Measurements from ENCODE around the gene CYBC1. TPM values are rescaled to one million over a fixed set of nuclear protein-coding genes. Genes with fewer than 3 reads are reported as not detected.
"Not testable (repeated sequence)": the region's sequence is repeated elsewhere in the genome, so short reads cannot be mapped to it uniquely, and the experiment has no call there.

The CYBC1 gene
- total RNA-seq, 2 donors from 2014 or later: 55.5 to 77.9 TPM

DNA sequence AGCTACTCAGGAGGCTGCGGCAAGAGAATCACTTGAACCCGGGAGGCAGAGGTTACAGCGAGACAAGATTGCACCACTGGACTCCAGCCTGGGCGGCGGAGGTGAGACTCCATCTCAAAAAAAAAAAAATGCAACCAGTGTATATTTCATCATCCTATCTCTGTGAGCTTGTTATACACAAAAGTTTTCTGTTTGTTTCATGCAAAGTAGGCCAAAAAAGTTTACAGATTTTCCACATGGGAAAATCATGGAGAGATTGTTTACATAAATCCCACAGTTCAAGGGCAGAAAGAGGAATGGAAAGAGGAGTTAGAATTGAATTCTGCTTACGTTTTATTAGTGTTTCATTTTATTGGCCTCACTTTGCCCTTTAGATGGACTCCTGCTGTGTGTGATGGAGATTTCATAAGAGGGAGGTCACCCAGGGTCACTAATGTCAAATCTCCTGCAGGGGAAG is 32.7 kb upstream of the CYBC1 start:
- intact Hi-C loops (cut with DNase I): no loop called here
- no peak for DNase-seq (ENCODE audit: low spot score)

DNA sequence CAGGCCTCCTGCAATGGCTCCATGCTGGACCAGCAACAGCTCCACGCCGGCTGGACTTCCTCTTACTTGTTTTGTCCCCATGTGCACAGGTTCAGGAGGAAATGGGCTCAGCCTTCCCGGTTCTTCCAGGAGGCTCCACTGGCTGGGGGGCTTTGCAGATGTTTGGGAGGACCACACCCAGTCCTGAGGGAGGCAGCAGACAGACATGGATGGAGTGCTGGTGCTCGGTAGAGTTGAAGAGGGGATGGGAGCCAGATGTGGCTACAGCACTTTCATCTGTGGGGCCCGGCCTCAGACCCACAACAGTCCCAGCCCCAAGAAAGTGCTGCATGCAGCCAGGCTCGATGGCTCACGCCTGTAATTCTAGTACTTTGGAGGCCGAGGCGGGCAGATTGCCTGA is 29.8 kb upstream of the CYBC1 start:
- no peak for DNase-seq (ENCODE audit: low spot score)
- intact Hi-C loops (cut with DNase I): no loop called here

GRCh38 chr17:82479602-82480001 is 29.1 kb upstream of the CYBC1 start:
- intact Hi-C loops (cut with DNase I): no loop called here
- no peak for DNase-seq (ENCODE audit: low spot score)

- no peak for DNase-seq (ENCODE audit: low spot score)
- intact Hi-C loops (cut with DNase I): no loop called here
Observed at GRCh38 chr17:82477934-82478333, 27.4 kb upstream of the CYBC1 start.

GRCh38 chr17:82475458-82475857 is 24.9 kb upstream of the CYBC1 start:
- DNase-seq (ENCODE audit: low spot score): no peak
- intact Hi-C loops (cut with DNase I): no loop called here

DNA sequence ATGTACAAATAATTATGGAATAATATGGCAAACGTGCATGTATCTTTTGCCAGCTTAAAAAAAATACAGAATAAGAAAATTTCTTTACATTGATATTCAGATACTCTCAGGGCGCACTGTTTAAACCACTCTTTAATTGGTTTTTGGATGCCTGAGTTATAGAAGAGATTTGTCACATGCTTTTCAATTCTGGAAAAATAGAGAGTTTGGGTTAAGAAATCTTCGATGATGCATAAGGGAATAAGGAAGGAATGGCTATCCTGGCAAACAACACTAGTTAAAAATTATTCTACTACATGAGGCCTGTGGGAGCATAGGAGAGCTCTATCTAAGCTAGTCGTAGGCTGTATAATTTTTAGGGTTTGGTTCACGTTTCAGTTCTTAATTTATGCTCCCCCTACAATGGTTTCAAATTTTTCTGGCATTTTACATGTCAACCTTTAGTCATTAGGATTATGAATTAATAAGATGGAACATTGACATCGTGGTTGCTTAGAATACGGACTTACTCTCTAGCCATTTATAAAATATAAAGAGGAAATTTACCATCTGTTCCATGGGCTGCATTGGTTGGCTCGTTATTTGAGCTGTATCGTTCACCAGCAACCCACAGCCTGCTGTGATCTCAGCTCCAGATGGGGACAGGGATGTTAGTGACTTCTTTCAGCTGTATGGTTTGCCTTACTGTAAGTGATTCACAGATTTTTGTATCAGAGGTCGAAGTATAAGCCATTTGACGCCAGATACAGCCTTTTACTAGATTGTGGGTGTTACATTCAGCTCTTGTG is 23.9 kb upstream of the CYBC1 start:
- no peak for DNase-seq (ENCODE audit: low spot score)

DNA sequence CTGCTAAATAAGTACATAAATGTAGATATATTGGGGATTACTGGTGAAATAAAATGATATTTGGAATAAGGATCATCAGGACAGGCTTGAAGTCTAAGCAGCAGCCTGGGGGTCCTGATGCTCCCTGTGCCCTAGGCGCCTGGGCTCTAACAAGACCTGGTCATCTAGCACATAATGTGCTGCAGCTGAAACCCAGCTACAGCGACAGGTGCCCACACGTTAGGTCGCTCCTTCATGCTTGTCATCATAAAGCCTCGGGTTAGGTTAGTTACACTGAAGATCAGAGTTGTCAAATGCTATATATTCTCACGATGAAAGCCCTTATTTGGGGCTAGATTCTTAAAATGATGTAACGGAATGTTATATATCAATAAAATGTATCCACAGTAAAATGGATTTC is 19.5 kb upstream of the CYBC1 start:
- DNase-seq (ENCODE audit: low spot score): no peak
- intact Hi-C loops (cut with DNase I): no loop called here

More for the DNA sequence above, 23.9 kb upstream of the CYBC1 start:
- intact Hi-C loops (cut with DNase I): no loop called here

DNA sequence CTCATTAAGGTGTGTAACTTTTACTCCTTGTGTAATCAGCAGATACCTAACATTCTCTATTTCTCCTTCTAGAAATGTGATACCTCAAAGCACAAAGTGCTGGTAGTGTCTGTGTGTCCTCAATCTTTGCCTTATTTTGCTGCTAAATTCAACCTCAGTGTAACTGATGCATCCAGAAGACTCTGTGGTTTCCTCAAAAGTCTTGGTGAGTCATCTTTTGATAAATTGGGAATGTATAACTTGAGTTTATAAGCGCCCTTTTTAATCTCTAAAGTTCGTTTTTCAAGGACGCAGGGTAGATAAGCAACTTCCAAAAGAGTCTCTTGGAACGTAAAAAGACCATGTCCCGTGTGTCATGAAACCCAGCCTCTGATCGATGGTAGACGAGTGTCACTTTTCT is 18.1 kb upstream of the CYBC1 start:
- no peak for DNase-seq (ENCODE audit: low spot score)
- intact Hi-C loops (cut with DNase I): no loop called here

DNA sequence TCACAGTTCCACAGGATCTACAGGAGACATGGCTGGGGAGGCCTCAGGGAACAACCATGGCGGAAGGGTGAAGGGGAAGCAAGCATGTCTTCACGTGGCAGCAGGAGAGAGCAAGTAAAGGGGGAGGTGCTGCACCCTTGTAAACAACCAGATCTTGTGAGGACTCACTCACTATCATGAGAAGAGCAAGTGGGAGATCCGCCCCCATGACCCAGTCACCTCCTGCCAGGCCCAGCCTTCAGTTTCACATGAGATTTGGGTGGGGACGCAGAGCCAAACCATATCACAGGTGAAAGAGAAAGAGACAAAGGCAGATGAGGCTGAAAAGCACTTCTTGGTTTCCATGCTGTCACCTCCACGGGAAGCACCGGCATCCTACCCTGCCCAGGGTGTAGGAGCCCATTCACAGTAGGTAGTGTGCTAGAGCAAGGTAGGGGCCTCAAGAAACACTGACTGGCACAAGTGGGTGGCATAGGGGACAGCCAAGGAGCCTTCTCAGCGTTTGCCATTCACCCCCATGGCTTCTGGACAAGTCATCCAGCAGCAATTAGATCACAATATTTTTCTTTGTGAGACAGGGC is 14.6 kb upstream of the CYBC1 start:
- DNase-seq (ENCODE audit: low spot score): no peak

DNA sequence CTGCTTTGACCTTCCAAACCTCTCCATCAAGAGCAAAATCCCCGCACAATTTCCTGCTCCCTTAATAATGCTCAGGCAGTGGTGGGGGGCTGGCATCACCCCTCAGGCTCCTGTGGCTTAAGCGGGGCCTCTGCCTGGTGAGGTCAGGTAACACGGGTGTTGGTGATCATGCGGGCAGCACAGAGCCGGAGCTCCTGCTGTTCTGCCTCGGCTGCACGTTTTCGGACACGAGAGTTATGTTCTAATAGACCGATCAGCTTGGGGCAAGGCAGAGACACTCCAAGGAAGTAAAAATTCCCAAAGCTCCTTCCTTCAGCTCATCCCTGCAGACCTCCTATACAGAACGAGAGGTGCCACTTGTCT is 14.0 kb upstream of the CYBC1 start:
- intact Hi-C loops (cut with DNase I): no loop called here
- DNase-seq (ENCODE audit: low spot score): peak; percentile 67

More for the DNA sequence above, 14.6 kb upstream of the CYBC1 start:
- intact Hi-C loops (cut with DNase I): no loop called here

- intact Hi-C loops (cut with DNase I): no loop called here
- DNase-seq (ENCODE audit: low spot score): peak; percentile 54
Observed at GRCh38 chr17:82463925-82464566, 13.5 kb upstream of the CYBC1 start.

DNA sequence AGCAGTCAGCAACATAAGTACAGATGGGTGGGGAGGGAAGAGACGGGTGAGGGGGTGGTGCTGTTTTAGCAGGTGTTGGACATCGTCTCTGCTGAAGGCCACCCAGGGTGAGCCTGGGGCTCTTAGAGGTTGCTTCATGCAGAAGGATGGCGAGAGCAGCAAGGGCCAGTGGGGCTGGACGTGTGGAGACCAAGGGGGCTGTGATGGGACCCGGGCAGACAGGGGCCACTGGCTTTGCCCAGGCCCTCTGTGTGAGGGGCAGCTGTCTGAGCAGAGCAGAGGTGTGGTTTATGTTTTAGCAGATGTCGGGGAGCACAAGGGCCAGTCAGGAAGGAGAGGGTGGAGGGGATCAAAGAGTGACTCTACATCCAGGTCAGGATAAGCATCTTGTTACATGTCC is 12.8 kb upstream of the CYBC1 start:
- peak; percentile 78 for DNase-seq (ENCODE audit: low spot score)

GRCh38 chr17:82461827-82462524 is 11.4 kb upstream of the CYBC1 start:
- intact Hi-C loops (cut with DNase I): no loop called here
- DNase-seq (ENCODE audit: low spot score): peak; percentile 67

More for the DNA sequence above, 12.8 kb upstream of the CYBC1 start:
- intact Hi-C loops (cut with DNase I): no loop called here

DNA sequence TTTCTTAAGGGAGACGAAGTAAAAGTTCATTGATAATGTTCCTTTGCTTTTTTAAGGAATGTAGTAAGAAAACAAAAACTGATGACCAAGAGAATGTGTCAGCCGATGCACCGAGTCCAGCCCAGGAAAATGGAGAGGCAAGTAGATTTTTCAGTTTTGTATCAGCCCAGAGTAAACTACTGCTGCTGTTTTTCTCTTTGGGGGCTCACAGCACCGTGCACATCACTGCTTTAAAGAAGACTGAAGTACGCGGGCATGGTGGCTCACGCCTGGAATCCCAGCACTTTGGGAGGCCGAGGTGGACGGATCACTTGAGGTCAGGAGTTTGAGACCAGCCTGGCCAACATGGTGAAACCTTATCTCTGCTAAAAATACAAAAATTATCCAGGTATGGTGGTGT is 9.4 kb upstream of the CYBC1 start:
- peak; percentile 50 for DNase-seq (ENCODE audit: low spot score)
- intact Hi-C loops (cut with DNase I): not testable (repeated sequence)

DNA sequence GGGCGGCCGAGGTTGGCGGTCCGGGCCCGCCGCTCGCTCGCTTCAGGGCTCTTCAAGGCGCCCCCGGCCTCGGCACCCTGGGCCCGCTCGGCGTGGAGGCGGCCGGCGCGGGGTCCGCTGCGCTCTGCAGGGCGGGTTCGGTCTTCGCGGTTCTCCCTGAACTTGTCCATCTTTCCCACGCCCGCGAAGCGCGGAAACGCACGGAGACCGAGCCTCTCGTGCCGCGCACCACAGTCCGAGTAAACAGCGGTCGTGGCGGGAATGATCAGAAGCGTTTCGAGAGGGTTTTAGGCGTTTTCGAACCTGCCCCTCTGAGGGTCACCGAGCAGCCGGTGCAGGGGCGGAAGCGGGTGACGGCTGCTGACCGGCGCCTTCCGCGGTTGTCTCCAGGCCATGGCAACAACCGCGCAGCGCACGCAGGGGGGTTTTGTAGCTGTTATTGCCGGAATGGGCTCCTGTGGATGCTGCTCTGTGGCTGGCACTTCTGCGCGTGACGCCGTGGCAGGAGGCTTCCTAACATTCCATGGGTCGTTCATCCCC is 8.4 kb upstream of the CYBC1 start:
- intact Hi-C loops (cut with DNase I): no loop called here
- peak; percentile 87 for DNase-seq (ENCODE audit: low spot score)

DNA sequence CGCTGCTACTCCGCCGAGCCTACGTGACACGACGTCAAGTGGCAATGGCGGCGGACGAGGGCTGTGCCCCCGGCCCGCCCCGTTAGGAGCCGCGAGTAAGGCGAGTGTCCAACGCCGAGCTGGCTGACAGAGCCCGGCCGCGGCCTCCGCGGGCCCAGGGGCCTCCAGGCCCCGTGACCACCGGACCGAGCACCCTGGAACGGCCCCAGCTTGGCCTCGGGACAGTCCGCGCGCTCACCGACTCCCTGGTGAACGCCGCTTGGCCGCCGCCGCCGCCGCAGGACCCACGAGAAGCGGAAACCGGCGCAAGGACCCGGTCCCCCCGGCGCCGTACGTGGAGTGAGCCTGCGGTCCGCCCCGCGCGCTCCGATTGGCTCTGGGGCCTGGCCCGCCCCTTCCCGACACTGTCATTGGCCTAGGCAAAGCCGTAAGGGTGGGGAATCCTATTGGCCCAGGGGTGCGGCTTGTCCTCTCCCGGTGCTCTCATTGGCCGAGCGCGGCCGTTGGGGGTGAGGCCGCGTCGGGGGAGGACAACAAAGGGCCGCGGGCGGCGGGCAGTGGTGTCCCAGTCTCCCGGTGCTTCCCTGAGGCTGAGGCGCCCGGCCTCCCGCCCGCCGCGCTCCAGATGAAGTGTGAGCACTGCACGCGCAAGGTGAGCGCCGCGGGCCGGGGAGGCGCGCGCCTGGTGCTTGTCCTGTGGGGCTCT is 7.8 kb upstream of the CYBC1 start, which contains the start of gene NARF:
NARF (plus strand) TSS at position 563 of the 706 bp plus-strand sequence; CDS start at position 626, 63 bp downstream.
- DNase-seq (ENCODE audit: low spot score): peak; percentile 99
- intact Hi-C loops (cut with DNase I): no loop called here

GRCh38 chr17:82457929-82458178 is 7.3 kb upstream of the CYBC1 start:
- no peak for DNase-seq (ENCODE audit: low spot score)
- intact Hi-C loops (cut with DNase I): no loop called here

DNA sequence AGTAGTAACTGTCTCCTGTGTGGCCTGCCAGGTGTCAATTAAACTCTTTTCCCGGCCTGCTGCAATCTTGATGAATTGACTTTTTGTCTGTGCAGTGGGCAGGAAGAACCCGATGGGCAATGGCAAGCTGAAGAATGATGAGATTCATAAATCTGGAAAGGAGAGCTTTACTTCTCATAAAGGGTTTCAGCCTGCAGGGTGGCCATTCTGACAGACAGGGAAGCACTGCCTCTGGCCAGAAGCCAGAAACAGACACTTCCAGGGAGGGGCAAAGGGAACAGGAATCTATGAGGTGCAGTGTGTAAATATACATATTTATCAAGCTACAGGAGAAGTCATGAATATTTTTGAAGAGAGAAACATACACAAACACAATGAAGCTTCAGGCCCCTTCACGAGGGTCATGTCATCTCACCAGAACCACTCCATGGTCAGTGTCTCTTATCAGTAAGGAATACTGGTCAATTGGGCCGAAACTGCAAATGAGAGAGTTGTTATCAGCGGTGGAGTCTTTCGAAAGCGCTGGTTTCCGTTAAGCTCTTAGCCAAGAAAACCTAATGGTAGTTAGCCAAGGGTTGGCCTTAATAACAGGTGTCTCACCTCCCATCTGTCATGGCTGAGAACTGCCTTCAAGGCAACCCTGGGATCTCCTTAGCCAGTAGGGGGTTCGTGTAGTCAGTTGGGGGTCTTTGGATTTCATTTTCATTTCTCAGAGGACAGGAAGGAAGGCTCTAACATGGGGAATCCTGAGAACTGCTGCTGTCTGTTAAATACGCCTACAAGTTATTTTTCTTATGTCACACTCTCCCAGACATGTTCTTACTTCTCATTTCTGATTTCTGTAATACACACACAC is 6.7 kb upstream of the CYBC1 start:
- peak; percentile 25 for DNase-seq (ENCODE audit: low spot score)
- intact Hi-C loops (cut with DNase I): no loop called here

All from posterior vena cava (tissue), 2 donors.